K562 treated with DMSO at 1 percent for 12 hours (cell line): ENCODE results near the gene ZNF629. TPM values are rescaled to one million over a fixed set of nuclear protein-coding genes. Genes with fewer than 3 reads are reported as not detected.

Experiments
- total RNA-seq: library from RNA; unstranded; fragments of 300-600 nt; gene quantifications from 2 replicates; pipeline ENCODE4 v1.2.3, GENCODE V29; 2022; ENCODE audit not compliant: insufficient read depth

Gene ZNF629
- 5.3 and 16.0 TPM in 2 replicates for total RNA-seq

DNA sequence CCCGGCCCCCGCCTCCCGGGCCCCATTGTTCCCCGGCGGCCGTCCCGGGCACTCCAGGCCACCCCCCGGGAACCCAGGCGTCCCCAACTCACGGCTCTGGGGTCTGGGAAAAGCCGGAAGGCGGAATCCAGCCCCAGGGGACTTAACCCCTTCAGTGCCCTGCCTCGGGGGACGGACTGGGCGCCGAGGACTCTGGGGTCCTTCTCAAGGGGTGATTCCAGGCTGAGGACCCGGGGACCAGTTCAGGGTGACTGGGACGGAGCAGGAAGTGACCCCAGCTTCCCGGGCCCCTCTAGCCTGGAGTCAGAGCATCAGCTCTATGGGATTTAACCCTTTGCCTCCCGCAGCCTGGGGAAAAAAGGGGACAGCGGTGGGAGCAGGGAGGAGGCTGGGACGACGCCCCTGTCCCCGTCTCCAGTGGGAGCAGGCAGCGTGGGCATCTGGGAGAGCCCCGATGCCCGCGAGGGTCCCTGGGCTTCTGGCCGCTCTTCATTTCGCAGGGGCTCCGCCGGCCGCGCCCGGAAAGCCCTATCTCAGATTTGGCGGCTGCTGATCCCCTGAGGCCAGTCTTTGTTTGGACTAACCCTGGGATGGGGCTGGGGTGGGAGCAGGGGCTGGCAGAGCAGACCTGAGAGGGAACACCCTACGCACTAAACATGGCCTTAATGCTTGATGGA is at the start of gene ZNF629:
Gene ZNF629 (minus strand): TSS at position 270 of the 677 bp plus-strand sequence. CDS start 2,723 bp downstream, outside the sequence.

DNA sequence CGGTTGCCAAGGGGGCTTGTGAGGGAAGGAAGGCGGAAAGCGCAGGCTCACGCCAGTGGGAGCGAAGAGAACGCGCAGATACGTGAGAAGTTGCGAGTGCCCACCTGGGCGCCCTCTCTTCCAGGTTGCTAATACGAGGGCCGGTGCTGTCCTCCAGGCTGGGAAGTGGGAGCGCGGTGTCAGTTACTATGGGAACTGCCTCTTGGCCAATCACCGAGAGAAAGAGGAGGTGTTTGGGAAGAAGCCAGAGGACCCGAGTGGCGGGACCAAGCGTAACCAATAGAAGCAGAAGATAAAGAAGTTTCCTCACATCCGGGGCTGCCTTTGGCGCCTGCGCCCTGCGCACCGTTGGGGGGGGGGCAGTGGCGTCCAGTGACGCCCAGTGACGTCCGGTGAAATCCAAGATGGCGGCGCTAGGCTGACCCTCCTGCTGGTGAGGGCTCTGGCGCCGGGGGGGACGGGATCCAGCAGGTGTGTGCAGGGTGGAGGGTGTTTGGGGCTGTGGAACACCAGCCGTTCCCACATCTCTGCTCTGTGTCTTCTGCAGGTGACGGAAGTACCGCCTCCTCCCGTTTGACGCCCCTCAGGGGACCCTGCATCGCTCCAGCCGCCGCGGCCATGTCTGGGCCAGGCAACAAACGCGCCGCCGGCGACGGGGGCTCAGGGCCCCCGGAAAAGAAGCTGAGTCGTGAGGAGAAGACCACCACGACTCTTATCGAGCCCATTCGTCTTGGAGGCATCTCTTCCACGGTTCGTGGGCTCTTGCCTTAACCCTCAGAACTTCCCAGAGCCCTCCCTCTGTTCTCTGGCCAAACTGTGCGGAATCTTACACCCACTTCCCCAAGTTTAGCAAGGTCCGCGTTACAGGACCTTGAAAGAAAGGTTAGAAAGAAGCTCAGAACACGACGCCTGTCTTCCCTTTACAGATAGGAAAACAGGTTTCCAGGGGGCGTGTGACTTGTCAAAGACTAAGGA is 24.8 kb downstream of the ZNF629 start, which contains the start of the genes CFAP119 and RNF40:
Gene CFAP119 (minus strand): TSS at position 135 of the 975 bp plus-strand sequence. CDS start 314 bp downstream, outside the sequence.
Gene RNF40 (plus strand): TSS at position 395 of the 975 bp plus-strand sequence. CDS start 224 bp downstream, at position 619.

GRCh38 chr16:30747799-30748633 is 39.0 kb downstream of the ZNF629 start, which contains the start of gene PHKG2:
Gene PHKG2 (plus strand): TSS chr16:30748425. CDS start chr16:30748821, 396 bp downstream.

Other genes with a start within 250 kb of the ZNF629 start
- gene ZNF764, start 228.8 kb downstream of the ZNF629 start, total RNA-seq, result 7.4 and 9.7 TPM in 2 replicates
- 10.1 and 13.2 TPM in 2 replicates for gene ZNF688, start 215.5 kb downstream of the ZNF629 start, total RNA-seq
- gene ZNF785, start 201.5 kb downstream of the ZNF629 start, total RNA-seq, result 2.3 and 6.7 TPM in 2 replicates
- 6.9 and 13.4 TPM in 2 replicates for gene ZNF689, start 176.8 kb downstream of the ZNF629 start, total RNA-seq
- gene PRR14, start 136.2 kb downstream of the ZNF629 start, total RNA-seq, result 61.1 and 69.1 TPM in 2 replicates
- gene FBRS, start 128.8 kb downstream of the ZNF629 start, total RNA-seq, result 26.4 and 62.6 TPM in 2 replicates
- gene SRCAP, start 88.0 kb downstream of the ZNF629 start, total RNA-seq, result 1.5 and 45.9 TPM in 2 replicates
- 37.2 and 46.3 TPM in 2 replicates for gene PHKG2, start 38.8 kb downstream of the ZNF629 start, total RNA-seq
- gene CFAP119, start 25.1 kb downstream of the ZNF629 start, total RNA-seq, result 7.9 and 8.0 TPM in 2 replicates
- gene RNF40, start 24.9 kb downstream of the ZNF629 start, total RNA-seq, result 48.2 and 91.4 TPM in 2 replicates
- gene BCL7C, start 106.9 kb upstream of the ZNF629 start, total RNA-seq, result 34.7 and 37.0 TPM in 2 replicates
- 2.3 and 4.4 TPM in 2 replicates for gene CTF1, start 109.4 kb upstream of the ZNF629 start, total RNA-seq
- gene FBXL19, start 136.4 kb upstream of the ZNF629 start, total RNA-seq, result 16.7 and 23.8 TPM in 2 replicates
- 60.2 and 70.0 TPM in 2 replicates for gene ORAI3, start 161.9 kb upstream of the ZNF629 start, total RNA-seq
- gene SETD1A, start 170.5 kb upstream of the ZNF629 start, total RNA-seq, result 9.2 and 21.8 TPM in 2 replicates
- gene HSD3B7, start 198.0 kb upstream of the ZNF629 start, total RNA-seq, result 35.2 and 36.1 TPM in 2 replicates
- 0.32 and 0.64 TPM in 2 replicates for gene STX1B, start 223.4 kb upstream of the ZNF629 start, total RNA-seq
- gene STX4, start 246.4 kb upstream of the ZNF629 start, total RNA-seq, result 34.6 and 51.0 TPM in 2 replicates